HG02678 (cell line): Measurements from ENCODE around the gene CREBRF.
"Not testable (repeated sequence)": the region's sequence is repeated elsewhere in the genome, so short reads cannot be mapped to it uniquely, and the experiment has no call there.

ENCODE experiments used
- ATAC-seq: cut with Tn5 transposase; IDR thresholded peaks from one replicate; pipeline ENCODE4 v1.9.1; 2021; ENCODE audit warnings: mild to moderate bottlenecking, moderate library complexity; ENCODE audit not compliant: unreplicated experiment

CREBRF gene

DNA sequence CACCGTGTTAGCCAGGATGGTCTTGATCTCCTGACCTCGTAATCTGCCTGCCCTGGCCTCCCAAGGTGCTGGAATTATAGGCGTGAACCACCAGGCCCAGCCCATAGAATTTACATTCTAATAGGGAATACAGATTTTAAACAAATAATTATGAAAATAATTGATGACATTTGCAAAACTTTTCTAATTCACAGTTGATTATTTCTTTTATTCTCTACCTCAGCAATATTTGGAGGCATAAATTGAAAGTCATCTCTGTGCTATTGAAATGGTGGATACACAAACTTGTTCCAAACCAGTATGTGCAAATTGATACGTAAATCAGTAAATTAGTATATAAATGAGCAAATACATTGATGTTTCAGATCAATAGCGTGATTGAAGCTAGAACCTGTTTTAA lies 96.4 kb downstream of the CREBRF start:
- ATAC-seq, result no peak

DNA sequence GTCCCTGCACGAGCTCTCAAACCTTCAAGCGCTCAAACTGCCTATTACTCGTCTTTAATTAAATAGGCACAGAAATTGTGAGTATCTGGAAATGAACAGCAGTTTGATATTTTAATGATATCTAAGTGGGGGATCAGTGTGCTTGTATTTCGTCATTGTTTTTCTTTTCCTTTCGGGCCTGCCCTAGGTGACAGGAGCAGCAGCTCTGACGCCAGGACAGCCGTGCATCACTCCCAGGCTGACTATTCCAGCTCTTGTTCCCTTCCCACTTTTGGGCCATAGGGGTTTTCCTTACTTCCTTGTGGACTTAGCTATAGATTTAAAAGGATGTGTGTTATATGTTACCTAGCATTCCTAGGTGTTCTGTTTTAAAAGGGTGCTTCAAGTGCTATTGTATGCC lies 97.7 kb downstream of the CREBRF start:
- ATAC-seq, result no peak

DNA sequence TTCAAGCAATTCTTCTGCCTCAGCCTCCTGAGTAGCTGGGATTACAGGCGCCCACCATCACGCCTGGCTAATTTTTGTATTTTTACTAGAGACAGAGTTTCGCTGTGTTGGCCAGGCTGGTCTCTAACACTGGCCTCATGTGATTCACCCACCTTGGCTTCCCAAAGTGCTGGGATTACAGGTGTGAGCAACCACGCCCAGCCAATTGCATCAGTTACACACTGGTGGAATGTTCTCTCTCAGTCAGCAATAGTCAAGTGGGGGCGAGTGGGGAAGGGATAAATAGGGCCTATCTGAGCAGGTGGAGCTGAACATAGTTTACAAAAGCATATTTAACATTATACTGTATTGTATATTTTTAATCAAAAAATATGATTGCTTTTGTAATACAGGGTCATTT lies 98.5 kb downstream of the CREBRF start:
- ATAC-seq, result not testable (repeated sequence)

DNA sequence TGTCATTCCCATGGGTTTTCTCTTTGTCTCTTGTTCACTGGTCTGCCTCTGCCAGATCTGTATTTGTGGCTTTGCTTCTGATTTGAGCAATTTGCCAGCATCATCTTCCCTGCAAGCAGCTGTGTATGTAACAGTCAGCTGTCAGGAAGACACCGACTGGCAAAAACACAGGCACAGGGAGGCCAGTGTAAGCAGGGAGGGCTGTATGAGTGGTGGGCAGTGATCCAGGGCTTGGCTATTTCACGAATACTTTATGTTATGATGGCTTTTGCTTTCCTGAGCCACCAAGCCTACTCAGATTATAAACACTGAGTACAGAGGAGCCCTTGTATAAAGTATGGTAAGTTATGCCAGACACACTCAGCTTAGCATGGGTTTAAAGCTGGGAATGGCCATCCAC lies 99.8 kb downstream of the CREBRF start:
- ATAC-seq, result no peak

DNA sequence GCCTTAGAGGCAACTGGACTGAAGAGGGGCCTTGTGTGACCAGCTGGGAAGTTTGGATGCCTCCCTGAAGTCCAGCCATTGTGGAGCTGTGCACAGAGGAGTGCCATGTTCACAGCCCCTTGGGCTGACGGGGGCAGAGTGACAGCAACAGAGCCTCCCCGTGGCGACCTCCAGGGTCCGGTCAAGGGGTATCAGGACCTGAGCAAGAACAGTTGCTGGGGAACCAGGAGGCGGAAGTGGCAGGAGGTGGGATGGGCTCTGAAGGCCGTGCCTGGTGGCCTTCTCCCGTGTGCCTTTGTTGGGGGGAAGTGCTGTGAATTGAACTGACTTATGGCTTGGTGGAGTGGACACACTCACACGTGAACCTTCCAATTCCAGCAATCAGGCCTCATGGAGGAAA lies 102.2 kb downstream of the CREBRF start:
- no peak for ATAC-seq

DNA sequence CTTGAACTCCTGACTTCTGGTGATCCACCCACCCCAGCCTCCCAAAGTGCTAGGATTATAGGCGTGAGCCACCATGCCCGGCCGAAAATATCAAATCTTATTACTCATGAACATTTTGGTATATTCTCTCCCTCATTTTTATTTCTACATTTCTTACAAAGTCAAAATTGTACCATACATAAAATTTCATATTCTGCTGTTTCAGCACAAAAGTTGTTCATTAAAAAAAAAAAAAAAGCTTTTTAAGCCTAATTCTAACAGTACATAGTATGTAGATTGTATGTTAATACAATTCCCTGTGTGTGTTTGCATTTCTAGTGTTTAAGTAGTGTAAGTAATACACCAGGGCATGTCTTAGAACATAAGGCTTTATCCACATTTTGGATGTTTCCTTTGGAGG lies 103.1 kb downstream of the CREBRF start:
- ATAC-seq, result no peak

DNA sequence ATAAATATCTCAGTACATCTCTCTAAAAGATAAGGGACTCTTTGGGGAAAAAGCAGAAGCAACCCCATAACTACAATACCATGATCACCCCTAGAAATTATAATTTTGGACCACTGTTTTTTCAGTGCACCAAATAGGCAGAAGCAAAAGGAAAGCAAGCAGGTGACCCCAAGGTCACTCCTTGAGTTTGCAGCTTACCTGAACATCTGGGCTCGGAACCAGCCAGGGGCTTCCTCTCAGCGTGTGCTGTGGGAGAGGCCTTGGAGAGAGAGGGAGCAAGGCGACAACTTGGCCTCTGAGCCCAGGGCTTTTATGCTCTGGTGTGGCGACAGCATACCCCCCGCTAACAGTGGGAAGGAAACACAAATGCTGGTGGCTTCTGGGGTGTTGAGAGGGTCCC lies 105.0 kb downstream of the CREBRF start:
- no peak for ATAC-seq

DNA sequence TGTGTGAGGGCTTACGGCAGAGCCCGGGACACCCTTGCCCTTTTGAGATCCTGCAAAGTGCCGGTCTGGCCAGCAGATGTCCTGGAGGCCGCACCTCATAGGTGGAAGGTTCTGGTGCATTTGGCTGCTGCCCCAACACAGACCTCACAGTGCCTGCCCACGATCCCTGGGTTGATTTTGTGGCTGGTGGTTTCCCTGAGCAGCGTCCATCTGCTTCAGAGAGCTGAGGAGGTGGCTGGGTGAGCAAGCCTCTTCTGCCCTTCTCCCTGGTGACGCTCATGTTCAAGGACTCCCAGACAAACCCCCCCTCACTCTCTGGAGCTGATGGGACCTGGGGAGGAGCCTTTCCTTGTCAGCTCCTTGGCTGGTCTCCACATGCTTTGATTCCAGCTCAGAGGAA lies 107.1 kb downstream of the CREBRF start:
- ATAC-seq, result no peak

DNA sequence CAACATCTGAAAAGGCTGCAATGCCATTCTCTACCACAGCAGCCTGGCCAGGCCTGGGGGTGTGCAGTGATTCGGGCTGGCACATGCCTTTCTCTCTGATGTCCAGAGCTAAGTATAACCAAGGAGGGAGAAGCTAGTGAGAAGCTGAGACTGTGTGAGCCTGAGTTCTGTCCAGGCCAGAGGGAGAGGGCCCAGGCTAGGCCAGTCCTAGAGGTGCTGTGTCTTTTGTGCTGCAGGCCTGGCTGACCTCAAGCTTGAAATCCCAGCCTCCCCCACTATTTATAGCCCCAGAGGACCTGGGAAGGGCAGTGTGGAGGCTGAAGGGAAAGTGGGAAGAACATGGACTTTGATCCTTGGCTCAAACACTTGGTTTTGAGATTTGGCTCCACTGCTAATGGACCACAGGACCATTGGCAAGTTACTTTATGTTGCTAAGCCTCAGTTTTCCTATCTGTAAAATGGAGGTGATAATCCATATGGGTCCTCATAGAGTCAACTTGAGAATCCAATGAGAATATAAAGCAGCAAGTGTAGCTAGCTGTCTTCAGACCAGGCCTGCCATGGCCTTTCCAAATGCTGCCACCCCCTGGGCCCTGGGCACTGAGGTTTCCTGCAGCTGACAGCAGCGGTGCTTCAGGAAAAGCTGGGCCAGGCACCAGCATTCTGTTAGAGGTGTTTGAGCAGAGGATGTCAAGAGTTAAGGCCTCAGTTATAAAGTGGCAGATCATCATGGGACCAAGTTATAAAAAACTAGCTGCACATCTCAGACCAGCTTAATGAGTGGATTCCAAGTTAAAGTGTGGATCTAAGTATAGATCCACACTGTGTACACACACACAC lies 109.2 kb downstream of the CREBRF start:
- no peak for ATAC-seq

DNA sequence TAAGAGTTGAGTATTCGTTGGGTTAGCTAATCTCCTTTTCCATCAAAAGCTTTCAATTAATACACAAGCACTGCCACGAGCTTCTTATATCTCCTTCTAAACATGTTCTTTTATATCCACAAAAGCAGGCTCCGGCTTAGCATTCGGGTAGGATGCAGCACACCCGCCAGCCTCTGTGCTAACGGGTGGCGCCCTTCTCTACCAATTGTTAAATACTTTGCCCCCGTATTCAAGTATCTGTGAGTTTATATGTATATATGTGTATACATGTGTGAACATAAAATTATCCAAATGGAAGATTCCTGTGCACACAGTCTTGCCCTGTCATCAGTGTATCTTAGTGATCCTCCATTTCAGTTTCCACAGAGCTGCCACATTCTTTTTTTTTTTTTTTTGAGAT lies 116.0 kb downstream of the CREBRF start:
- no peak for ATAC-seq

DNA sequence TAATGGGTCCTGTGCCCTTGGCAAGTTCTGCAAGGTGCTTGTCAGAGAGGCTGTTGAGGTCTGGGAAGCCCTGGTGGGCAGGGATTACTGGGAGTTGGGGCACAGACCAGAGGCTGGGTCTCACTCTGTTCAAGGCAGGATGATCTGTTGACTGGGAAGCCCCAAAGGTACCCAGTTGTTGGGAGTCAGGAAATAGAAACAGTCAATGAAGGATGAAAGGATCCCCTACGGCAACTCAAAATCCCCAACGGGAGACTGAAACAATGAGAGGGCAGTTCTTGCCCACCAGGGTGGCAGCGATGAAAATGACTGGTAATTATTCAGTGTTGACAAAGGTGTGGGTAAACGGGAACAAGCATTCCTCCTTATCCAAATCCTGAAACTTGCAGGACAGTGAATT lies 119.4 kb downstream of the CREBRF start:
- ATAC-seq, result no peak

DNA sequence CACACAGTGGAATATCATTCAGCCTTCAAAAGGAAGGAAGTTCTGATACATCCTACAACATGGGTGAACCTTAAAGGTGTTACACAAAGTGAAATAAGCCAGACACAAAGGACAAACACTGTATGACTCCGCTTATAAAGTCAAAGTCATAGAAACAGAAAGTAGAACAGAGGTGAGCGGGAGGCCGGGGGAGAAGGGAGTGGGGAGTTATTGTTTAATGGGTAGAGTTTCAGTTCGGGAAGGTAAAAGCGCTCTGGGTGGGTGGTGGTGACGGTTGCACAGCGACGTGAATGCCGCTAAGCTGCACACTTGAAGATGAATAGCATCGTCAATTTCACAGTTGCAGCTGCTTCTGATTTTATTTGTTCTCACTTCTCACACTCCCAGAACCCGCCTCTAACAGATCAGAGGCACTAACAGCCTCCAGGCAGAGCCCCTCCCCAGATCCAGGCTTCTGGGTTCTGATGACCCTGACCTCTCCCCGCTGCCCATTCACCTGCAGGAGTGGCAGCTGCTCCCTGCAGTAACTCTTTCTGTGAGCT lies 122.3 kb downstream of the CREBRF start:
- no peak for ATAC-seq

DNA sequence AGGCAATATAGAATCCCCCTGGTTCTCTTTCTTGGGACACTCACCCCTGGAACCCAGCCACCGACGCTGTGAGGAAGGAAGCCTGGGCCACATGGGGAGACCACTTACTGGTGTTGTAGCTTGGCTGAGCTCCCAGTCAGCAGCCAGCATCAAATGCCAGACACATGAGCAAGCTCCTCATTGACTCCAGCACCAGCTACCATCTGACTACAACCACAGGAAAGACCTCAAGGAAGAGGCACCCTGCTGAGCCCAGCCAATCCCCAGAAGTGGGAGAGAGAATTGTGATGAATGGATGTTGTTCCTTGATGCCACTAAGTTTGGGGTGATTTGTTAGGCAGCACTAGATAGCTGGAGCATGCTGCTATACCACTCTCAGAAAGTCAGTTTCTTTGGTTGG lies 124.2 kb downstream of the CREBRF start:
- ATAC-seq, result no peak

DNA sequence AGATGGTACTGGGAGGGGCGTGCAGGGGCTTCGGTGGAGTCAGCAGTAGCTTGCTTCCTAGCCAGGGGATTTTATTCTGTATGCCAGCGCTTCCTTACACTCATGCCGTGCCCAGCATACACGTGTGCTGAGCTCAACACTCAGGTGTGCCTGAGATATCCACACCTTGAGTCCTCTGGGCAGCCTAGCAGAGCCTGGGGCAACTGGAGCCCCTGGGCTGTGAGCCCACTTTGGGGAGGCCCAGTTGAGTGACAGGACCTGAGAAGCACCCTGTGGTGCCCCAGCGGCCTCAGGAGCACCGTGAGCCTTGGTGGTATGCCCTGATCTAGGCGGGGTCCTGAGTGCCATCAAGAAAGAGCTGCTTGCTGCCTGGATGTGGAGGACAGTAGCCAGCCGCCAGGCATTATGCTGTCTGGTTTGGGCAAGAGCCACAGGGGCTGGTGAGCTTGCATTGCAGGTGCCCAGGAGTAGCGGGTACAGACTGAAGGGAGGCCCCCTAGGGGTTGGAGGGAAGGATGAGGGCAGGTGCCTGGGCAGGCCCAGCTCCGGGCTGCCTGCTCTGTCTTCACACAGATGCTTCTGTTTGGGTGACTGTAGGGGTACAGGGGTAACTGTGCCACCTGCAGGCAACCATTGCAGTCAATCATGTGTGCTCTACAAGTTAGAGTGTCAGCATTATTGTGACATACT lies 131.0 kb downstream of the CREBRF start:
- ATAC-seq, result no peak

DNA sequence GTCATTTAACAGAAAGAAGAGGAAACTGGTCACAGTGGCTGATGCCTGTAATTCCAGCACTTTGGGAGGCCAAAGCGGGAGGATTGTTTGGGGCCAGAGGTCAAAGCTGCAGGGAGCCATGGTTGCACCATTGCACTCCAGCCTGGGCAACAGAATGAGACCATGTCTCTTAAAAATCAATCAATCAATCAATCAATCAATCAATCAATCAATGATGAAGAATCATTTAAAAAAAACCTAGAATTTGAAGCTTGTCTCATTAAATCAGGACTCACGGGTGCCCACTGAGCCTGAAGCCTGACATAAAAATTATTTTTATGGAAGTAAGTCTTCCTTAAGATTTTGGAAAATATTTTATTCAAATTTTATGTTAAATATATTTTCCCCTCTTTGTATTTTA lies 132.1 kb downstream of the CREBRF start:
- no peak for ATAC-seq
